PC-3 (cell line): ENCODE measurements around the gene OPA3.

ENCODE experiments used
- CTCF ChIP-seq: fragments of 300-600 bp; sonication (generic); conservative IDR thresholded peaks from 2 replicates; pipeline ENCODE4 v1.5.1; 2017; ENCODE audit warnings: antibody characterized with exemption, low read depth, mild to moderate bottlenecking, low read length
- EZH2 ChIP-seq: fragments of 300-600 bp; sonication (generic); IDR thresholded peaks from one replicate; pipeline ENCODE4 v1.6.1; 2017; ENCODE audit warnings: antibody characterized with exemption, mild to moderate bottlenecking, low read length; ENCODE audit not compliant: unreplicated experiment

- TF ChIP-seq CTCF, result no peak
- TF ChIP-seq EZH2, result no peak
Measured at GRCh38 chr19:45556835-45557234, 27.8 kb downstream of the OPA3 start.
